ENCODE data around the gene AIRE.

The AIRE gene

DNA sequence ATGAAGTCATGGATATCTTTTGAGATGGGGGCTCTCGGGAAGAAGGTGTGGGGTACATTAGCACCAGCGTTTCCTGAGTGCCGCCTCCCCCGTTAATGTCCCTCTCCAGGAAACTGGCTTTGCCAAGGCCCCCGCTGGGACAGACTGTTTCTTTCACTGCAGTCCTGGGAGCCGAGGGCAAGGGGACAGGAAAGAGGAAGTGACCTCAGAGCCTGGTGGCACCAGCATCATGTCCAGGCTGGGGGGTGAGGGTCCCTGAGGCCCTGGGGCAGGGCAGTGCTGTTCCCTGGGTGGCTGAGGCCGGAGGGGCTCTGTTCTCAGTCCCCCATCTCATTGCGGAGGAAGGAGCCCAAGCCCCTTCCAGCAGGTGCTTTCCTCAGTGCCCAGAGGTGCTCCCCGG lies 20.0 kb downstream of the AIRE start:
- no peak for DNase-seq

GRCh38 chr21:44306936-44307704 lies 21.4 kb downstream of the AIRE start:
- no peak for DNase-seq

- DNase-seq = no peak
Observed at GRCh38 chr21:44310628-44311507, 25.2 kb downstream of the AIRE start.

GRCh38 chr21:44312089-44312488 lies 26.4 kb downstream of the AIRE start:
- DNase-seq = no peak

GRCh38 chr21:44312716-44313115 lies 27.0 kb downstream of the AIRE start:
- no peak for DNase-seq

DNA sequence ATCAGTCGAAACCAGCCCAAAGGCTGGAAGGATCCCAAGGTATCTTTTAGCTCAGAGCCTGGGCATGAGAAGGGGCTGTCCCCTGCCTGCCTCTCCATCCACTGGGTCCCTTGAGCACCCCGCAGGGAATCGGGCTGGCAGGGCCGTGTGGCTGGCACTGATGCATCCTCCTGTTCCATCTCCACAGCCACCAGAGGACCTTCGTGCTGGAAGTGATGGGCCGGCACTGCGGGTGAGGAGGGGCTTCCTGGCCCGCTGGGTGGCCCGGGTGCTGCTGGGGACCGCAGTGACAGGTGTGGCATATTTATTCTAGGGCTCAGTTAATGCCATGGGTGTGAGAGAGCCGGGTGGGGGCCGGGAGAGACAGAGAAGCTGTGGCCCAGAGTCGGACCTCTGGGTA lies 27.8 kb downstream of the AIRE start:
- no peak for DNase-seq

DNA sequence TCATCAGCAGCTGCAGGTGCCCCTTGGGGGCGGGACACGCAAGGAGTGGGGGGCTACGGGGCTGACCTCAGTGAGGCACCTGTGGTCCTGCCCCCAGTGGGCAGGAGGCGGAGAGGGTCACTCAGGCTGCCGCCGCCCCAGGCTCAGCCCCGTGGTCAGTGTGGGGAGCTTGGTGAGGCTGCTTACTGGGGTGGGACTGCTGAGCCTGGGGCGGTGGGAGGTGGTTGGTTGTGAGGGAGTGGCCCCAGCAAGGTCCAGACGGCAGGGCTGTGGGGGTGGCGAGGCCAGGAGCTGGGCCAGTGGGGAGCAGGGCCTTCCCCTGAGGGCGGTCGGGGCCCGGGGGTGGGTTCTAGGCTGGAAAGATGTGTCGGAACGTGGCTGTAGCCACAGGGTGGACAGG lies 28.5 kb downstream of the AIRE start:
- no peak for DNase-seq

DNA sequence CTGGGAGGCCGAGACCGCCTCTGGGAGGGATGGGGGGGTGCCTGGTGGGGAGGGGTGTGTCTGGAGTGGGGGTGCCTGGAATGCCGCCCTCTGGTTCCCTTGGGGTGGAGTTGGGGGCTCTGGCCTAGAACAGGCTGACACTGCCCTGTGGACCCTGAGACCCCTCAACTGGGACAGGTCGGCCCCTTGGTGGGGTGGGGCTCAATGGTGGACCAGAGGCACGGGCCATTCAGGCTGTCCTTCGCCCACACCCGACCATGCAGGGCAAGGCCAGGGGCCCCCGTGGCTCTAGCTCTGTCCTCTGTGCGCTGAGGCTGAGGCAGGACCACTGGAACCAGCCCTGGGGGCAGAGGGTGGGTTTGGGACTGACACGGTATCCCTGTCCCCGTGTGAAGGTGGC lies 28.9 kb downstream of the AIRE start:
- no peak for DNase-seq

GRCh38 chr21:44315691-44316203 lies 30.1 kb downstream of the AIRE start:
- no peak for DNase-seq

- no peak for DNase-seq
Observed at GRCh38 chr21:44316277-44316900, 30.7 kb downstream of the AIRE start.

DNA sequence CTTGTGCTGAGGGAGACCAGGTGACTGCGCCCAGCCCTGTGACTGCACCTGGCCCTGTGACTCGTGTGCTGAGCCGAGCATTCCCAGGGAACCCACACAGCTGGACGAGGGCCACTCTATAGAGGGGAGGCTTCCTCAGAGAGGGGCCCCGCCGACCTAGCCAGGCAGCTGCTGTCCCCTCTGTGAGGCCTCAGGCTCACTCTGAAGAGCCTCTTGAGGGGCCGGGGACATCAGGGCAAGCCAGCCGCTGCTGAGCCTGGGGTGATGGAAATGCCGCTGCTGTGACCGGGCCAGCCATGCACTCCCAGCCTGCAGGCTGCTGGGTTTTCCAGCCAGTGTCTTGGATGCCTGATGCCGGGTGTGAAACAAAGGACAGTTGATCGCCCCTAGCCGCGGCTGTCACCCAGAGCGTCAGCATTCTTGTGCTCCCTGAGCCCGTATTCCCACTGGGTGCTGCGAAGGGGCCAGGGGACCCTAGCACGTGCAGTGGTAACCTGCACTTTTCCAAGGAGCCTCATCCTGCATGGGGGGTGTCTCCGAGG lies 31.6 kb downstream of the AIRE start:
- no peak for DNase-seq

DNA sequence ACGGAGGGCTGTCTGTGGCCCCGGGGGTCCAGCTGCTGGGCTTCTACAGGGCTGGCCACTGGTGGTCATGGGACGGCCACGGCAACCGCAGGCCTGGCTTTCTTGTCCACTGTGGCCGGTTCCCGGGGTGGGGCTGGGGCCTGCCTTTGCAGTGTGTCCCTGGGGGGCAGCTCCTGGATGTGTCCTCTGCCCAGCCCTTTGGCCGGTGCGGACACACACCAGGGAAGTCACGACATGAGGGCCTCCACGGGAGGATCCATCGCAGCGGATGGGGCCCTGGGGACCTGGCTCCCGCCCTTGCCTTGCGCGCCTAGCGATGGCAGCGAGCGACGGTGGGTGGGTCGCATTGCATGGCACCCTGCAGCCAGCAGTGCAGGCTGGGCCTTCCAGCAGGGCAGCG lies 32.2 kb downstream of the AIRE start:
- DNase-seq = no peak

- no peak for DNase-seq
Observed at GRCh38 chr21:44318489-44319285, 33.0 kb downstream of the AIRE start.

DNA sequence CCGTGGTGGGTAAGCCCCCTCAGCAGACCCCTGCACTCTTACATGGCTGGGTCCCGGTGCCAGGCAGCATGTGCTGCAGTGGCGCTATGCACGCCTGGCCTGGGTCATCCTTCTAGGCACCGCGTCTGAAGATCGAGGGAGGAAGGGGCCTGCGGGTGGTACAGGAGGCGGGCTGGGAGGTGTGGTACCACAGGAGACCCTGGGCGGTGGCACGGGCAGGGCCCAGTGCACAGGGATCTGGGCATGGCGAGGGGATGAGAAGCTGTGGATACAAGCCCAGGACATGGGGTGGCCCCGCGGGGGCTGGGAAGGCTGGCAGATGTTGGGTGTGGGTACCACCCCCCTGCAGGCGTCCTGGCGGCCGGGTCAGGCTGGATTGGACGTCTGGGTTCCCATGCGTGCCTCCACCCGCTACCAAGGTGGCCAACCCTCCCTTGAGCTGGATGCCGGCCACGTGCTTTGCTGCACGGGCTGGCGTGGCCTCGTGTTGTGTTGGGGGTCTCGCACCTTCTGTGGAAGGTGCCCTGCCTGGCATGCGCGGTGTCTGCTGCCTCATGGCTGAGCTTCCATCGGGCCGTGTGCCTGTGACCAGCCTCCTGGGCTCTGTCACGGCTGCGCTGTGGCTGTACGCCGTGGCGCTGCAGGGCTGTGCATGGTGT lies 33.9 kb downstream of the AIRE start:
- DNase-seq = no peak

DNA sequence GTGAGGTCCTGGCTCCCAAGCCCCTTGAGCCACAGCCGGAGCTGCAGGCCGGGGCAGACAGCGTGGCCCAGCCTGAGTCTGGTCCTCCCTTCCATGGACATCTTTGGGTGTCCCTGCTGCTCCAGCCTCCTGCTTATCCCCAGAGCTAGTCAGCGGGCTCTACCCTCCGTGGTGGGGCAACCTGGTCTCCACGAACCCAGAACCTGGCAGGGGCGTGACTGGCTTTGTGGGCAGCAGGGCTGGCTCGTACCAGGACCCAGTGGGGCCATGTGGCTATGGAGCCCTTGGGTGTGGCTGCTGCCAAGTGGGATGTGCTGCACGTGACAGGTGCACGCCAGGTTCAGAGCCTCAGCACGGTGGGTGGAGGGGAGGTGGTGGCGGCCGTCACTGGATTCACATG lies 35.2 kb downstream of the AIRE start:
- DNase-seq = no peak

- no peak for DNase-seq
Observed at GRCh38 chr21:44321846-44322450, 36.3 kb downstream of the AIRE start.

DNA sequence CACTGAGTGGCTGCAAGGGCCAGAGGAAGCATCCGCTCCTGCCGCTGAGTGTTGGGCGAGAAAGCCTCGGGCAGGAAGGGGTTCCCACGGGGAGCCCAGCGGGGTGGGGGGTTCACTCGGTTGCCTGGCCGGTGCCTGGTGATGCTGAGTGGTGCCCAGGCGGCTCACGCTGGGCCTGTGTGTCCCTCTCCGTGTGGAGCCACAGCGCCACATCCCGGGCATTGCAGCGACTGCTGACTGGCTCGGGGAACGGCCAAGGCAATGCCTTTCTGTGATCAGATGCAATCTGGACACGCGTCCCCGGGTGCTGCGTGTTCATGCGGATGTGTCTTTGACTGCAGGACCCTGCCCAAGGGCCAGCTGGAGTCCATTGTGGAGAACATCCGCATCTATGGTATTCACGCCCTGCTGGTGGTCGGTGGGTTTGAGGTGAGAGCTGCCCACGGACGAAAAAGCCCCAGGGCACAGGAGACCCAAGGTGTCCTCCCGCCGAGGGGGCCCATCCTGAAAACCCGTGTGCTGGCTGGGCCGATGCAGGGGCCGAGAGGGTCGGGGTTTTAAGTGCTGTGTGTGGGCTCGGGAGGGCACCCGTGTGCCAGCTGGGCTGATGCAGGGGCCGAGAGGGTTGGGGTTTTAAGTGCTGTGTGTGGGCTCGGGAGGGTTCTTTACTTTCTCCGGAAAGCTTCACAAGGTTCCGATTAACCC lies 37.1 kb downstream of the AIRE start:
- DNase-seq = no peak

DNA sequence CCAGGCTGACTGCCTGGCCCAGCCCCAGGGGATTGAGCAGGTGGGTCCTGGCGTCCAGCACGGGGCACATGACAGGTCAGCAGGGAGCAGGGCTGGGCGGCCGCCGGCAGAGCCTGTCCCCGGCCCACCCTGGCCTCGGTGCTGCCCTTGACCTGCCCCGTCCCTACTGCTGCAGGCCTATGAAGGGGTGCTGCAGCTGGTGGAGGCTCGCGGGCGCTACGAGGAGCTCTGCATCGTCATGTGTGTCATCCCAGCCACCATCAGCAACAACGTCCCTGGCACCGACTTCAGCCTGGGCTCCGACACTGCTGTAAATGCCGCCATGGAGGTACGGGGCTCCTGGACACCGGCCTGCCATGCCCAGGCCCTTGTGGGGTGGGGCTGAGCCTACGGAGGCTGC lies 37.9 kb downstream of the AIRE start:
- DNase-seq = no peak

GRCh38 chr21:44324106-44324853 lies 38.6 kb downstream of the AIRE start:
- DNase-seq = no peak

DNA sequence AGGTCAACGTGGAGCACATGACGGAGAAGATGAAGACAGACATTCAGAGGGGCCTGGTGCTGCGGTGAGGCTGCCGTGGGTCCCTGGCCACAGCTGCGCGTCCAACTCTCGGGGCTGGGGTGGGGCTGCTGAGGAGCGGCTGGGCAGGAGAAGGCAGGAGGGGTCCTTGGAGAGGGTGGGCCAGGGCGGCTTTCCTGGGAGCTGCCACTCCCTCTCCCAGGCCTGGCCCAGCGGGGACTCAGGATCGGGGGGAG lies 39.1 kb downstream of the AIRE start:
- DNase-seq = no peak
